Smooth muscle cell (in vitro differentiated cells): Measurements from ENCODE around the gene LMAN2L. TPM values are rescaled to one million over a fixed set of nuclear protein-coding genes. Genes with fewer than 3 reads are reported as not detected.
"Not testable (repeated sequence)": the region's sequence is repeated elsewhere in the genome, so short reads cannot be mapped to it uniquely, and the experiment has no call there.

Experiments used
- DNase-seq: peaks from one replicate; lab custom pipeline; 2025; ENCODE audit not compliant: unreplicated experiment; lab: John Stamatoyannopoulos, UW
- H2AFZ ChIP-seq: fragments of 200-600 bp; sonication (generic); 2 replicates; pipeline ENCODE4 v1.6.0; 2016; ENCODE audit warnings: antibody characterized with exemption, low read depth, mild to moderate bottlenecking
- H3F3A ChIP-seq: fragments of 200-600 bp; sonication (generic); 2 replicates; pipeline ENCODE4 v1.6.0; 2017; ENCODE audit warnings: antibody characterized with exemption, low read depth
- H3K27ac ChIP-seq: fragments of 200-600 bp; sonication (generic); 2 replicates; pipeline ENCODE4 v1.5.1; 2016; ENCODE audit warnings: low read depth, mild to moderate bottlenecking
- H3K27me3 ChIP-seq: fragments of 200-600 bp; sonication (generic); 2 replicates; pipeline ENCODE4 v1.6.1; 2016; ENCODE audit warnings: low read depth, mild to moderate bottlenecking
- H3K36me3 ChIP-seq: fragments of 200-600 bp; sonication (generic); 2 replicates; pipeline ENCODE4 v1.5.1; 2016; ENCODE audit warnings: low read depth
- H3K4me1 ChIP-seq: fragments of 200-600 bp; sonication (generic); 2 replicates; pipeline ENCODE4 v1.5.1; 2016; ENCODE audit warnings: low read depth
- H3K4me2 ChIP-seq: fragments of 200-600 bp; sonication (generic); 2 replicates; pipeline ENCODE4 v1.6.0; 2016; ENCODE audit warnings: mild to moderate bottlenecking
- H3K4me3 ChIP-seq: fragments of 200-600 bp; sonication (generic); 2 replicates; pipeline ENCODE4 v1.5.1; 2016; ENCODE audit warnings: mild to moderate bottlenecking
- H3K79me2 ChIP-seq: fragments of 200-600 bp; sonication (generic); 2 replicates; pipeline ENCODE4 v1.6.0; 2016; ENCODE audit warnings: low read depth, mild to moderate bottlenecking
- H3K9ac ChIP-seq: fragments of 200-600 bp; sonication (generic); 2 replicates; pipeline ENCODE4 v1.6.0; 2016; ENCODE audit warnings: low read depth
- H3K9me3 ChIP-seq: fragments of 200-600 bp; sonication (generic); replicated peaks from 2 replicates; pipeline ENCODE4 v1.5.1; 2016; ENCODE audit warnings: low read depth
- H4K20me1 ChIP-seq: fragments of 200-600 bp; sonication (generic); 2 replicates; pipeline ENCODE4 v1.6.0; 2016; ENCODE audit warnings: low read depth
- CTCF ChIP-seq: fragments of 200-600 bp; sonication (generic); IDR thresholded peaks from 2 replicates; pipeline ENCODE4 v1.5.1; 2017; ENCODE audit warnings: borderline replicate concordance, mild to moderate bottlenecking, antibody characterized with exemption; ENCODE audit not compliant: insufficient read depth, poor library complexity, severe bottlenecking
- WGBS: methylation state at CpG from one replicate; pipeline ENCODE4 v1.1.7; 2016; ENCODE audit warnings: low lambda C conversion rate; 5-methylcytosine and 5-hydroxymethylcytosine counted together
- polyA plus RNA-seq: library from polyadenylated mRNA; unstranded; fragments of >200 nt; fragmentation: Nextera tagmentation; extraction: Ambion mirVana; gene quantifications from 2 replicates; pipeline ENCODE4 v1.2.1, GENCODE V29; 2016
- total RNA-seq: library from RNA; depleted of rRNA; stranded (reverse); fragments of >200 nt; gene quantifications from 2 replicates; pipeline ENCODE4 v1.2.3, GENCODE V29; 2014

The LMAN2L gene
- total and polyA plus RNA-seq, 2 experiments from 2014 or later = 26.2 to 32.9 TPM

GRCh38 chr2:96680561-96681141 lies 59.2 kb downstream of the LMAN2L start:
- peaks cover 3% of the 10 kb centered on the region for H3K27me3 ChIP-seq
- no peaks in the 10 kb centered on the region for H3K9me3 ChIP-seq
- no peaks in the 10 kb centered on the region for H3K36me3 ChIP-seq
- no peak for TF ChIP-seq CTCF
- H4K20me1 ChIP-seq = no peaks in the 10 kb centered on the region
- WGBS = 94% methylated on average over 5 of the region's 5 CpGs
- no peak overlapping the region for H3K4me3 ChIP-seq
- no peak overlapping the region for H2AFZ ChIP-seq
- H3K79me2 ChIP-seq = no peaks in the 10 kb centered on the region
- H3K9ac ChIP-seq = no peak overlapping the region
- H3K27ac ChIP-seq = no peak overlapping the region
- H3F3A ChIP-seq = no peaks in the 10 kb centered on the region
- H3K4me1 ChIP-seq = no peaks in the 10 kb centered on the region
- no peak for DNase-seq
- H3K4me2 ChIP-seq = no peak overlapping the region

GRCh38 chr2:96679848-96680247 lies 60.0 kb downstream of the LMAN2L start:
- no peak for TF ChIP-seq CTCF
- no peak for DNase-seq

GRCh38 chr2:96669539-96670215 lies 70.2 kb downstream of the LMAN2L start:
- WGBS = 88% methylated on average over 15 of the region's 15 CpGs
- H3K9ac ChIP-seq = no peak overlapping the region
- TF ChIP-seq CTCF = no peak
- H3K27ac ChIP-seq = no peak overlapping the region
- H3K4me1 ChIP-seq = no peaks in the 10 kb centered on the region
- H3F3A ChIP-seq = no peaks in the 10 kb centered on the region
- no peak overlapping the region for H3K4me2 ChIP-seq
- no peak for DNase-seq
- H3K36me3 ChIP-seq = no peaks in the 10 kb centered on the region
- H3K79me2 ChIP-seq = no peaks in the 10 kb centered on the region
- H4K20me1 ChIP-seq = no peaks in the 10 kb centered on the region
- no peak overlapping the region for H2AFZ ChIP-seq
- H3K9me3 ChIP-seq = no peaks in the 10 kb centered on the region
- no peak overlapping the region for H3K4me3 ChIP-seq
- no peaks in the 10 kb centered on the region for H3K27me3 ChIP-seq

More at GRCh38 chr2:96679848-96680247, 60.0 kb downstream of the LMAN2L start:
- Histone ChIP-seq H3K36me3 (no peaks in the 10 kb centered on the region), H3K79me2 (no peaks in the 10 kb centered on the region), H3K4me2 (no peak overlapping the region), H2AFZ (no peak overlapping the region), H3F3A (no peaks in the 10 kb centered on the region), H4K20me1 (no peaks in the 10 kb centered on the region), H3K9ac (no peak overlapping the region), H3K9me3 (no peaks in the 10 kb centered on the region), H3K4me3 (no peak overlapping the region), H3K27ac (no peak overlapping the region), H3K4me1 (no peaks in the 10 kb centered on the region), H3K27me3 (peaks cover 3% of the 10 kb centered on the region)
- WGBS = 74% methylated on average over 9 of the region's 9 CpGs

- no peak for DNase-seq
Observed at GRCh38 chr2:96668771-96669170, 71.1 kb downstream of the LMAN2L start.

GRCh38 chr2:96665717-96666116 lies 74.1 kb downstream of the LMAN2L start:
- H4K20me1 ChIP-seq, H2AFZ ChIP-seq, H3F3A ChIP-seq, DNase-seq, H3K9ac ChIP-seq, H3K9me3 ChIP-seq, H3K4me1 ChIP-seq, H3K36me3 ChIP-seq, H3K79me2 ChIP-seq, H3K27me3 ChIP-seq, H3K4me3 ChIP-seq: not testable (repeated sequence)
- Histone ChIP-seq H3K4me2 (peak overlapping the region; percentile 40), H3K27ac (peak overlapping the region; percentile 89)
- 89% methylated on average over 3 of the region's 3 CpGs for WGBS

More at GRCh38 chr2:96668771-96669170, 71.1 kb downstream of the LMAN2L start:
- H2AFZ ChIP-seq = no peak overlapping the region
- no peaks in the 10 kb centered on the region for H3K36me3 ChIP-seq
- 95% methylated on average over 11 of the region's 11 CpGs for WGBS
- no peak overlapping the region for H3K9ac ChIP-seq
- no peak overlapping the region for H3K4me3 ChIP-seq
- no peaks in the 10 kb centered on the region for H3K79me2 ChIP-seq
- no peaks in the 10 kb centered on the region for H4K20me1 ChIP-seq
- no peaks in the 10 kb centered on the region for H3K9me3 ChIP-seq
- no peak for TF ChIP-seq CTCF
- H3K4me1 ChIP-seq = no peaks in the 10 kb centered on the region
- no peak overlapping the region for H3K4me2 ChIP-seq
- no peak overlapping the region for H3K27ac ChIP-seq
- H3K27me3 ChIP-seq = no peaks in the 10 kb centered on the region
- H3F3A ChIP-seq = no peaks in the 10 kb centered on the region
